H9 (cell line): ENCODE data around the gene GPLD1. TPM values are rescaled to one million over a fixed set of nuclear protein-coding genes. Genes with fewer than 3 reads are reported as not detected.

Source experiments
- DNase-seq: peaks from one replicate; pipeline ENCODE4 v3.0.0-alpha.2; 2017
- H2AFZ ChIP-seq: one replicate; pipeline ENCODE4 v1.6.1; 2013; ENCODE audit warnings: mild to moderate bottlenecking, low read length, control low read depth, moderate library complexity
- H2AK5ac ChIP-seq: 2 replicates; pipeline ENCODE4 v1.6.1; 2013; ENCODE audit warnings: low read length, control low read depth, mixed read lengths; ENCODE audit not compliant: insufficient read length
- H2BK120ac ChIP-seq: one replicate; pipeline ENCODE4 v1.6.1; 2013; ENCODE audit warnings: low read depth, mild to moderate bottlenecking, low read length, control low read depth, inconsistent platforms; ENCODE audit not compliant: poor library complexity, severe bottlenecking
- H2BK12ac ChIP-seq: 2 replicates; pipeline ENCODE4 v1.6.1; 2013; ENCODE audit warnings: low read length, control low read depth, mixed read lengths, low read depth; ENCODE audit not compliant: insufficient read length
- H2BK15ac ChIP-seq: 2 replicates; pipeline ENCODE4 v1.6.1; 2013; ENCODE audit warnings: low read depth, low read length, control low read depth
- H2BK20ac ChIP-seq: one replicate; pipeline ENCODE4 v1.6.1; 2013; ENCODE audit warnings: low read depth, mild to moderate bottlenecking, low read length, control low read depth, inconsistent platforms; ENCODE audit not compliant: poor library complexity, severe bottlenecking
- H2BK5ac ChIP-seq: 2 replicates; pipeline ENCODE4 v1.6.1; 2013; ENCODE audit warnings: low read length, control low read depth, mixed read lengths; ENCODE audit not compliant: insufficient read length
- H3K14ac ChIP-seq: 2 replicates; pipeline ENCODE4 v1.6.1; 2013; ENCODE audit warnings: low read length, control low read depth; ENCODE audit not compliant: insufficient read depth
- H3K18ac ChIP-seq: 2 replicates; pipeline ENCODE4 v1.6.1; 2013; ENCODE audit warnings: low read depth, mild to moderate bottlenecking, mixed read lengths, low read length, control low read depth; ENCODE audit not compliant: insufficient read length
- H3K23ac ChIP-seq: 2 replicates; pipeline ENCODE4 v1.6.1; 2013; ENCODE audit warnings: low read length, control low read depth, mixed read lengths, low read depth; ENCODE audit not compliant: insufficient read length
- H3K23me2 ChIP-seq: 2 replicates; pipeline ENCODE4 v1.6.1; 2013; ENCODE audit warnings: low read depth, mild to moderate bottlenecking, mixed read lengths, low read length, control low read depth; ENCODE audit not compliant: insufficient read length, poor library complexity, severe bottlenecking
- H3K27ac ChIP-seq: 2 replicates; pipeline ENCODE4 v1.5.1; 2013; ENCODE audit warnings: low read length, control low read depth, mixed read lengths, low read depth; ENCODE audit not compliant: insufficient read length
- H3K27me3 ChIP-seq: 2 replicates; pipeline ENCODE4 v1.6.1; 2013; ENCODE audit warnings: low read length, control low read depth, inconsistent platforms; ENCODE audit not compliant: insufficient read depth
- H3K4ac ChIP-seq: 2 replicates; pipeline ENCODE4 v1.6.1; 2013; ENCODE audit warnings: low read depth, mild to moderate bottlenecking, control low read depth, inconsistent platforms, low read length, moderate library complexity
- H3K4me1 ChIP-seq: 2 replicates; pipeline ENCODE4 v1.6.1; 2013; ENCODE audit warnings: low read length, control low read depth, inconsistent platforms; ENCODE audit not compliant: insufficient read depth
- H3K4me2 ChIP-seq: 2 replicates; pipeline ENCODE4 v1.6.1; 2013; ENCODE audit warnings: low read length, control low read depth, mixed read lengths; ENCODE audit not compliant: insufficient read length, insufficient read depth
- H3K56ac ChIP-seq: 2 replicates; pipeline ENCODE4 v1.6.1; 2013; ENCODE audit warnings: low read depth, mild to moderate bottlenecking, mixed read lengths, low read length, control low read depth; ENCODE audit not compliant: insufficient read length
- H3K79me1 ChIP-seq: 2 replicates; pipeline ENCODE4 v1.6.1; 2013; ENCODE audit warnings: low read depth, mild to moderate bottlenecking, moderate library complexity, low read length, control low read depth, inconsistent platforms; ENCODE audit not compliant: insufficient read depth, poor library complexity, severe bottlenecking
- H3K79me2 ChIP-seq: 2 replicates; pipeline ENCODE4 v1.6.1; 2013; ENCODE audit warnings: low read length, control low read depth, inconsistent platforms; ENCODE audit not compliant: insufficient read depth
- H3K9ac ChIP-seq: 2 replicates; pipeline ENCODE4 v1.6.1; 2013; ENCODE audit warnings: low read length, control low read depth, mixed read lengths; ENCODE audit not compliant: insufficient read length; ENCODE audit errors: extremely low read depth
- H3K9me3 ChIP-seq: one replicate; pipeline ENCODE4 v1.6.1; 2013; ENCODE audit warnings: low read depth, low read length, inconsistent platforms; ENCODE audit not compliant: control insufficient read depth
- H3T11ph ChIP-seq: one replicate; pipeline ENCODE4 v1.6.1; 2013; ENCODE audit warnings: mild to moderate bottlenecking, low read length, control low read depth, inconsistent platforms
- H4K20me1 ChIP-seq: one replicate; pipeline ENCODE4 v1.6.1; 2013; ENCODE audit not compliant: control insufficient read depth, insufficient read length, insufficient read depth
- H4K5ac ChIP-seq: 2 replicates; pipeline ENCODE4 v1.6.1; 2013; ENCODE audit warnings: low read depth, mild to moderate bottlenecking, mixed read lengths, low read length, control low read depth; ENCODE audit not compliant: insufficient read length
- H4K8ac ChIP-seq: replicated peaks from 2 replicates; pipeline ENCODE4 v1.6.1; 2013; ENCODE audit warnings: low read length, control low read depth, mixed read lengths, low read depth; ENCODE audit not compliant: insufficient read length
- H4K91ac ChIP-seq: 2 replicates; pipeline ENCODE4 v1.6.1; 2013; ENCODE audit warnings: low read depth, mild to moderate bottlenecking, moderate library complexity, mixed read lengths, low read length, control low read depth; ENCODE audit not compliant: insufficient read length
- H3K27ac Mint-ChIP-seq, 3 experiments: 2 replicates in 2 of 3; 3 replicates in 1 of 3; pipeline ENCODE4 v1.8.0; 2020 to 2021; ENCODE audit warnings: mixed read lengths in 3 of 3, mild to moderate bottlenecking in 1 of 3, moderate library complexity in 1 of 3
- H3K27me3 Mint-ChIP-seq: 2 replicates; pipeline ENCODE4 v1.8.0; 2021; ENCODE audit warnings: low read depth, mild to moderate bottlenecking, moderate library complexity, mixed read lengths
- H3K36me3 Mint-ChIP-seq, 3 experiments: 2 replicates in 2 of 3; 3 replicates in 1 of 3; pipeline ENCODE4 v1.8.0; 2020 to 2021; ENCODE audit warnings: low read depth in 3 of 3, mixed read lengths in 3 of 3; ENCODE audit not compliant: insufficient read depth in 1 of 3
- H3K4me1 Mint-ChIP-seq, 2 experiments: 2 replicates each; pipeline ENCODE4 v1.8.0; 2020; ENCODE audit warnings: mixed read lengths in 2 of 2
- H3K4me3 Mint-ChIP-seq, 2 experiments: 2 replicates in 1 of 2; 3 replicates in 1 of 2; pipeline ENCODE4 v1.8.0; 2020 to 2021; ENCODE audit warnings: mild to moderate bottlenecking in 2 of 2, mixed read lengths in 2 of 2, moderate library complexity in 1 of 2
- H3K9me3 Mint-ChIP-seq, 2 experiments: 2 replicates in 1 of 2; 3 replicates in 1 of 2; pipeline ENCODE4 v1.8.0; 2020; ENCODE audit warnings: mild to moderate bottlenecking in 2 of 2, mixed read lengths in 2 of 2, moderate library complexity in 1 of 2
- WGBS: extraction: QIAGEN DNeasy Blood & Tissue Kit; methylation state at CpG from one replicate; pipeline ENCODE4 v1.1.7; 2013; ENCODE audit warnings: missing lambda C conversion rate, low lambda C conversion rate, mixed read lengths; ENCODE audit not compliant: insufficient read length; ENCODE audit errors: extremely low coverage; 5-methylcytosine and 5-hydroxymethylcytosine counted together
- total RNA-seq: library from RNA; stranded (reverse); gene quantifications from 2 replicates; pipeline ENCODE4 v1.2.1, GENCODE V29; 2021
- TF ChIP-seq, protein P1 (sequence below): fragments of 200-600 bp; sonication (generic); conservative IDR thresholded peaks from 3 replicates; pipeline ENCODE4 v1.8.0; 2021; ENCODE audit warnings: antibody characterized with exemption, mild to moderate bottlenecking

GPLD1 gene
- total RNA-seq, 1 experiment from 2014 or later = 8.0 TPM

DNA sequence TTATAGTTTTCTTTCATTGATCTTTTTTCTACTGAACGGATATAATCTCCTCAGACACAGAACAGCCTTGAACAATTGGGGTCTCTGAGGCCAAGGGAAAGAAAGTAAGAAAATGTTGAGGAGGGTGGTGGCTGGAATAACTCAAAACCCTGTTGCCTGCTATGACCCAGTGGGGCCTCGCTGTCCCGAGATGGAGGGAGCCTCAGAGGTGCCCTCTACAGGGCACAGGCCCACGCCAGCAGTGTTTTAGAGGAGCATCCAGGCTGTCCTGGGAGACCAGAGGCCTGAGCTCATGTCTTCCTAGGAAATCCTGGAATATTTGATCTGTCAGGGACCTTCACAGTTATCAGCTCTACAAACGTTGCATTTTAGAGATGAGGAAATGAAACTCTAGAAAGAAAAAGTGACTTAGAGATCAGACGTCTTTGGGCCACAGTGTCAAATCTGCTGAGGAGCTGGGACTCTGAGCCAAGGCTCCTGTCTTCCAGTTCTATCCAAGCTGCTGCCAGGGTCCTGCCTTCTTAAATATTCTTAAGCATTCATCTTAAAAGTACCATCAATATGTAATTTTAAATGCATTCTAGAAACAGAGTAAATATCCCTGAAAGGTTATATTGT is 31.7 kb upstream of the GPLD1 start:
- Histone ChIP-seq H2BK20ac (no peak overlapping the region), H2AFZ (no peak overlapping the region), H3K4me1 (no peaks in the 10 kb centered on the region), H3K79me2 (no peaks in the 10 kb centered on the region), H4K20me1 (no peaks in the 10 kb centered on the region), H2BK12ac (no peak overlapping the region), H3K27ac (no peak overlapping the region), H3K23ac (no peak overlapping the region), H3K18ac (no peak overlapping the region), H3K79me1 (no peaks in the 10 kb centered on the region), H4K91ac (no peak overlapping the region), H3K4me2 (no peak overlapping the region), H4K5ac (no peak overlapping the region), H3K4ac (no peak overlapping the region), H3K56ac (no peak overlapping the region), H3T11ph (no peak overlapping the region), H3K9ac (no peak overlapping the region), H2BK5ac (no peak overlapping the region), H4K8ac (no peak overlapping the region), H3K14ac (no peak overlapping the region), H3K9me3 (no peaks in the 10 kb centered on the region), H2BK15ac (no peak overlapping the region), H3K23me2 (no peaks in the 10 kb centered on the region), H3K27me3 (no peaks in the 10 kb centered on the region), H2BK120ac (no peak overlapping the region), H2AK5ac (no peak overlapping the region)
- TF ChIP-seq, protein P1, sequence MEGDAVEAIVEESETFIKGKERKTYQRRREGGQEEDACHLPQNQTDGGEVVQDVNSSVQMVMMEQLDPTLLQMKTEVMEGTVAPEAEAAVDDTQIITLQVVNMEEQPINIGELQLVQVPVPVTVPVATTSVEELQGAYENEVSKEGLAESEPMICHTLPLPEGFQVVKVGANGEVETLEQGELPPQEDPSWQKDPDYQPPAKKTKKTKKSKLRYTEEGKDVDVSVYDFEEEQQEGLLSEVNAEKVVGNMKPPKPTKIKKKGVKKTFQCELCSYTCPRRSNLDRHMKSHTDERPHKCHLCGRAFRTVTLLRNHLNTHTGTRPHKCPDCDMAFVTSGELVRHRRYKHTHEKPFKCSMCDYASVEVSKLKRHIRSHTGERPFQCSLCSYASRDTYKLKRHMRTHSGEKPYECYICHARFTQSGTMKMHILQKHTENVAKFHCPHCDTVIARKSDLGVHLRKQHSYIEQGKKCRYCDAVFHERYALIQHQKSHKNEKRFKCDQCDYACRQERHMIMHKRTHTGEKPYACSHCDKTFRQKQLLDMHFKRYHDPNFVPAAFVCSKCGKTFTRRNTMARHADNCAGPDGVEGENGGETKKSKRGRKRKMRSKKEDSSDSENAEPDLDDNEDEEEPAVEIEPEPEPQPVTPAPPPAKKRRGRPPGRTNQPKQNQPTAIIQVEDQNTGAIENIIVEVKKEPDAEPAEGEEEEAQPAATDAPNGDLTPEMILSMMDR = peak; percentile 84
- H3K27ac Mint-ChIP-seq = no peak overlapping the region
- no peaks in the 10 kb centered on the region for H3K9me3 Mint-ChIP-seq
- H3K36me3 Mint-ChIP-seq = 0 out of 7 replicates have a peak, but pooled peaks cover 0 to under 1% (median 0%) of the 10 kb centered on the region in 3 experiments
- no CpG with 5 or more reads among the region's 6 CpGs for WGBS
- no peak overlapping the region for H3K4me3 Mint-ChIP-seq
- H3K4me1 Mint-ChIP-seq = peaks cover 2% of the 10 kb centered on the region in 2 experiments; a peak in 2 of 4 replicates
- peak; percentile 75 for DNase-seq
- H3K27me3 Mint-ChIP-seq = no peaks in the 10 kb centered on the region
